NCI-H82 (cell line): ENCODE results near the gene GPD2.

ENCODE experiments used
- DNase-seq: peaks from one replicate; lab custom pipeline; 2025; lab: John Stamatoyannopoulos, UW

GPD2 gene

DNA sequence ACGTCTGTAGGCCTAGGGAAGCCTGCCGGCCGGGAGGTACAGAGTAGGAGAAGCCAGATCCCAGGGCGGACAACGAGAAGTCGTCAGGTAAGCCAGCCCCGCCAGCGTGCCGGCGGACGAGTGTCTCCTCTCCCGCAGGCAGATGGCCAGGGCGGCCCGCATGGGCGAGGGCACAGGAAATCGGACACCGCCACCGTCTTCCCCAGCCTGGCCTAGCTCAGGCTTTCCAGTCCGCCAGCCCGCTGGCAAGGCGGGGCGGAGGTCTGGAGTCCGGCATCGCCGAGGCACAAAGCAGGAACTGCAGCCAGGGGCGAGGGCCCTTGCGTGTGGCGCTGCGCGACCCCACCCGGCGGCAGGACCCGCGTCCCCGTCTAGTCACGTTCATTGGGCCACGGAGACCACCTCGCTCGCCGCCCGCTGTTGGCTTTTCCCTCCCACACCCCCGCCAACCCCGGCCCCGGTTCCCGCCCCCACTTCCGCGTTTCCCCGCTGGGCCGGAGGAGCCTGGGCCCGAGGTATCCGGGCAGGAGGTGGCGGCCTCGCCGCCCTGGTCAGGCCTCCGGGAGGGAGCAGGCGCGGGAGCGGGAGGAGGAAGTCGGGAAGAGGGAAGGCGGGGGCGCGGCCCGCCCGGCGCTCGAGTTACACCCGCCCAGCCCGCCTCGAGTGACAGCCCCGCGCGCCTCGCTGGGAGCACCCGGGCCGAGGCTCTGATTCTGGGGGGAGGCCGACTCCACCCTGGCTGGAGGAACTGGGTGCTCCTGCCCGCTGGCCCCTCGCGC, at the start of gene GPD2:
GPD2 (plus strand) TSS at position 662 of the 779 bp plus-strand sequence. CDS start 39,727 bp downstream, outside the sequence.
- peak; percentile 74 for DNase-seq

DNA sequence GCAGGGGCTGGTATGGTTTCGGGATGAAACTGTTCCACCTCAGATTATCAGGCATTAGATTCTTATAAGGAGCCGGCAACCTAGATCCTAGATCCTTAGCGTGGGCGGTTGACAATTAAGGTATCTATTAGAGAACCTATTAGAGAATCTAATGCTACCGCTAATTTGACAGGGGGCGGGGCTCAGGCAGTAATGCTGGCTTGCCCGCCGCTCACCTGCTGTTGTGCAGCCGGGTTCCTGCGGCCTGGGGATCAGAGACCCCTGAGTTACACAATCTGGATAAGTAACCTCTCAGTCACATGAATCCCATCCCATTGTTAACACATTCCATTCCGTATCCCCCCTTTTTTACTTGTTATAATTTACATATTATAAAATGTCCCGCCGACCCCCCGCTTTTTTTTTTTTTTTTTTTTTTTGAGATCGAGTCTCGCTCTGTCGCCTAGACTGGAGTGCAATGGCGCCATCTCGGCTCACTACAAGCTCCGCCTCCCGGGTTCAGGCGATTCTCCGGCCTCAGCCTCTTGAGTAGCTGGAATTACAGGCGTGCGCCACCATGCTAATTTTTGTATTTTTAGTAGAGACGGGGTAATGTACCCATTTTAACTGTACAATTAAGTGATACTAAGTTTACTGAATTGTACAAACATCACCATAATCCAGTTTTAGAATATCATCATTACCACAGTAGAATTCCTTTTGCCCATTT, 42.0 kb upstream of the GPD2 start:
- DNase-seq, result no peak

DNA sequence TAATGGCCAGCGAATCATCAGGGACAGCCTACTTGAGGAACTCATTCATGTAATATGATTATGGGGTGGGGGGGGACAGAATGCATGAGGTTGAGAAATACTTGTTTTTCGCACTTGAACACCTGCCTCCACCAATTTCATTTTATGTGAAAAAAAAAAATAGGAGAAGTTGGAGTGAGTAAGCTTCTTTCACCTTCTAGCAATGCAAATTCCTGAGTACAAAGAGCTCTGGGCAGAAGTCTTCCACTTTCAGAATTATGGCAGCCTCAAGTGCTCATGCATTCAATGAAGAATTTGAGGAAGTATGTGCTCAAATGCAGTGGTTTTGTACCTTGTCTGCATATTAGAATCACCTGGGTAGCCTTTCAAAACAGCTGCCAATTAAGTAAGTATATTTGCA, 40.1 kb upstream of the GPD2 start:
- DNase-seq, result no peak

DNA sequence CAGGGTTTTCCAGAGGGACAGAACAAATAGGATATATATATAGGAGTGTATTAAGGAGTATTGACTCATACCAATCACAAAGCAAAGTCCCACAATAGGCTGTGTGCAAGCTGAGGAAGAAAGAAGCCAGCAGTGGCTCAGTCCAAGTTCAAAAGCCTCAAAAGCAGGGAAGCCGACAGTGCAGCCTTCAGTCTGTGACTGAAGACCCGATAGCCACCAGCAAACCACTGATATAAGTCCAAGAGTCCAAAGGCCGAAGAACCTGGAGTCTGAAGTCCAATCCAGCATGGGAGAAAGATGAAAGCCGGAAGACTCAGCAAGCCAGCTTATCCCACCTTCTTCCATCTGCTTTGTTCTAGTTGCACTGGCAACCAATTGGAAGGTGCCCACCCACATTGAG, 39.0 kb upstream of the GPD2 start:
- DNase-seq, result no peak

DNA sequence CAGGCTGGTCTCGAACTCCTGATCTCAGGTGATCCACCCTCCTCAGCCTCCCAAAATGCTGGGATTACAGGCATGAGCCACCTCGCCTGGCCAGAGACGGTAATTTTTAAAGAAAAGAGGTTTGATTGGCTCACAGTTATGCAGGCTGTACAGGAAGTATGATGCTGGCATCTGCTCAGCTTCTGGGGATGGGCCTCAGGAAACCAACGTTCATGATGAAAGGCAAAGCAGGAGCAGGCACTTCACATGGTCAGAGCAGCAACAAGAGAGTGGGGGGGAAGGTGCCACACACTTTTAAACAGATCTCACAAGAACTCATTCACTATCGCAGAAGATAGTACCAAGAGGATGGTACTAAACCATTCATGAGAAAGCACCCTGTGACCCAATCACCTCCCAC, 38.0 kb upstream of the GPD2 start:
- no peak for DNase-seq

DNA sequence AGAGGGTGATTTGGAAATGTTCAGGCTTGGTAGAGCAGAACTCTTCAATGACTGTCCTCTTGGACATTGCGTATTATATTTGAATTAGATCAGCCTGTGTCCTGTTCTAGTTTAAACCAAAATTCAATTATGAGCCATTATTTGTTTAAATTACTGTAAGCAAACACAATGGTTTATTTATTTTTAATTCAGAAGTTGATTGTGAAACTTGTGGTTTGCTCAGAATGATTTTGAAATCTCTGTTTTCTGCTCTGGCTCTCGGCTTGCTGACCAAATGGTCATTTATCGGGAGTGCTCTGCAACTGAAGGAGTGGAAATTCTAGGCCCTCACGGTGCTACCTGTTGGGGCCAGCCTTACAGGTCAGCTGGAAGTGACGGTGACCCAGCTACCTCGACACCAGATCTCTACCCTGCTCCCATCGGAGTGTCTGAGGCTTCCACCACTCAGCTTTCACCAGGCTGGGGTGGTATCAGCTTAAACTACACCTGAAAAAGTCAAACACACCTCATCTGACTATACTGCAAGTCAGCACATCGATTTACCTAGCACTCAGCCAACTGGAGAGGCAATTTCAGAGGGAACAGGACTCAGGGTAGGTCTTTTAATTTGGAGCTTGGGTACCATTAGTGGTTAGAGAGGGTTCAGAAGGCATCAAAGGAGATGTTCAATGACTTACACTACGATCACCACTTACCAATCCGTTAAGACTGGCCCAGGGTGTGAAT, 36.8 kb upstream of the GPD2 start:
- DNase-seq, result peak; percentile 53

DNA sequence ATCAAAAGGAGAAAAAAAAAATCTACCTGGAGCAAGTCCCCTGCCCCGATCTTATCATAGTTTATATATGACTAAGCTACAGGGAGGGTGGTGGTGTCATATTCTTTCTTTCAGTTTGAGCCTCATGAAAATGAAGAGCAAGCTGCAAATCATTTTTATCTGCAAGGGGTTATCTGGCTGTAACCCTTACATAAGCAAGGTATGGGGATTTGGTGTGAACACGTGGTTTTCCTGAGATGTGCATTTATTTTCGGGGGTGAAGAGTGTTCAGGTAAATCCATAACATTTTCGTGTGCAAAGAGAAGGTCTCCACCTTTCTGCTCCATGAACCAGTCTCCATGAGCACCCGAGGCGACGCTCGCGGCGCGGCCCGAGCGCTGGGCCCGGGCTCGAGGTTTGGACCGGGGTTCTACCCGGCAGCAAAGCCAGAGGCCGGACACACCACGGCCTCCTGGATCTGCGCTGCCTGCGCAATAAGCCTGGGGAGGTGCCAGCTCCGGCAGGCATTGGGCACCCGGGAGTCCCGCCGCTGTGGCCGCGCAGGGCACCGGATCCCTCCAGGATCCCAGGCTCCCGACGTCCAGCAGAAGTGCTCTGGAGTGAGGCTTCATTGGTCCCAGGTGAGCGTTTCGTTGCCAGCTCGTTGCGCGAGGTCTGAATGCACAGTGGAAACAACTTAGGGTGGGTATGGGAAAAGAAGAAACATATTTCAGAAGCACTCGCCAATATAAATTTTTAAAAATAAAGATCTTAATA, 36.1 kb upstream of the GPD2 start:
- DNase-seq, result peak; percentile 87

DNA sequence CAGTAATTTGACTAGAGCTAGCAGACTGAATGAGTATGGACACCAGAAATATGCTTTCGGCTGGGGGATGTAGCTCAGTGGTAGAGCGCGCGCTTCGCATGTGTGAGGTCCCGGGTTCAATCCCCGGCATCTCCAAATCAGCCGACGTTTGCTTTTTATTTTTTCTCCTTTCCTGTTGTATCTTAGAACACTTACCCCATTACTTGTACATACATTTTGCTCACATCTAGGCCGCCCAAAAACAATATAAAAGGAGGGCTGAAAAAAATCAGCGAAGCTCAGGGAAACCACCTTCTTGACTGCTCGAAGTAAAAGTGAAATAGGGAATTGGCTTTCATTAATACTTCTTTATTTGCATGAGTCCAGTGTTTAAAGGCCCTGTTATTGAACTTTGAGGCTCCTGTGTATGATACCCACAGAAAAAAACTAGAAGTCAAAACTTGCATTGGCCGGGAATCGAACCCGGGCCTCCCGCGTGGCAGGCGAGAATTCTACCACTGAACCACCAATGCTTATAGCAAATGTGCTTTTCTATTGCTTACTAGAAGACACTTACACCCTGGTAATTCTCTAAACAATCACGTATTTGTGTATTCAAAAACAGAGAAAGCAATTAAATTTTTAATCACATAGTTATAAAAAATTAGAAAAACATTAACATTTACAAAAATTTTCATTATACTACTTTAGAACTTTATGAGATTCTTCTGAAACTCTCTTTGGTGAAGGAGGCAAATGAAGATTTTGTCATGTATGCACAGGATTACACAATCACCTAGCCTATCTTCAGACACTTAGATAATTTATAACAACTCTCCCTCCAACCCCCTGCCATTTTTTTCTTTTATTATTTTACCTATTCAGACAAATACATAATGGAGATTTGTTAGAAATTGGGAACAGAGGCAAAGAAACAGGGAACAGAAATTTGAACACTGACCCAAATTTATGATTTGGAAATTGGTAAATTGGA, 35.2 kb upstream of the GPD2 start:
- peak; percentile 87 for DNase-seq

DNA sequence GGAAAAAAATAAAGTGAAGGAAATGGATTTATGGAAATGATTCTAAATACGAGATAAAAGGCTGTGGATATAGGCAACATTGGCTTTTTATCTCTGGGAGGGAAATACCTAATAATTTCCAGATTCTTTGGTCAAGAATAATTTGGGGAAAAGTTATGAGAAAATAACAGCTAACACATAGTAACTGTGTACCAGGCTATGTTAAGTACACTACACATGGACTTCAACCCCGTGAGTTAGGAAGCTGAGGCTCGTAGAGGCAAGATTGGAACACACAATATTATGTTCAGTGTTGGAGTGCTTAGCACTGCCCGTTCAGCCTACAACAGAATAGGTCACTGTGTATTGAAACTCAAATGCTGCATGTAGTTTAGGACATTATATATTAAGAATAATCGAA, 34.3 kb upstream of the GPD2 start:
- peak; percentile 41 for DNase-seq

DNA sequence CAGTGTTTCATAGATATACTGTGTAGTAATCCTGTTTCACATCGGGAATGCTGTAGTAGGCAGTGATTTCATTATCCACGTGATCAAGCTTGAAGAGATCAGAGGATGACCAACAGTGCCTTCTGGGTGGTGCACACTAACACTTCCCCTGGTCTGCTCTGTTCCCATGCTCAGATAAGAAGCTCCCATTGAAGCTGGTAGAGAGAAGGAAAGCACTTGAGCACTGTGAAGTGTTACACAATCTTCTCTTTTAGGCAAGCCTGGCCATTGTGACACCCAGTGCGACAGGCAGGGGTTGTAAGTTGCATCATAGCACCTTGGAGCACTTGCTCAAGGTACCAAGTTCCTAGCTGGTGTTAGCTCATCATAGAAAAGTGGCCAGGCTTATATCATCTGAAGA, 30.6 kb upstream of the GPD2 start:
- peak; percentile 25 for DNase-seq

DNA sequence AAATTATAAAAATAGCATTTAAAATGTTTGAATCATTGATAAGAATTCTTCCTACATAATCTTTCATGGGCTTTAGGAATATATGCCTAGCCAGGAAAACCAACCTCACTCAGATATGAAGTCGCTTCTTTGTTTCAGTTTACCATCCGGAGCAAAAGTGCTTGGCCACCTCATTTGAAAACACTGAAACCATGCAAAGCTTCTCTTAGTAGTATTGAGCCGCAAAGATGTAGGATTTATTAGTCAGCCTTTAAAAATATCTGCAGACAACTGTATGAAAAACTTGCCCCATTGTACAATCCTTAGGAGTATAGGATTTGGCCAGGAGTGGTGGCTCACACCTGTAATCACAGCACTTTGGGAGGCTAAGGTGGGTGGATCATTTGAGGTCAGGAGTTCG, 24.3 kb upstream of the GPD2 start:
- DNase-seq, result no peak

DNA sequence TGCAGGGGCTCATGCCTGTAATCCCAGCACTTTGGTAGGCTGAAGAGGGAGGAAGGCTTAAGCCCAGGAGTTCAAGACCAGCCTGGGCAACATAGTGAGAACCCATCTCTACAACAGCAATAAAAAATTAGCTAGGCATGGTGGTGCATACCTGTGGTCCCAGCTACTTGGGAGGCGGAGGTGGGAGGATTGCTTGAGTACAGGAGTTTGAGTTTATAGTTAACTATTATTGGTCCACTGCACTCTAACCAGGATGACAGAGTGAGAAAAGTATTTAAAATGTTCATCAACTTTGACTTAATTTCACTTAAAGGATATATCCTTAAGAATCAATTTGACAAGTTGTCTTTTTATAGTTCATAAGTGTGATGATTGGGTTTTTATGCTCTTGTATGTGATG, 14.3 kb upstream of the GPD2 start:
- DNase-seq, result no peak

DNA sequence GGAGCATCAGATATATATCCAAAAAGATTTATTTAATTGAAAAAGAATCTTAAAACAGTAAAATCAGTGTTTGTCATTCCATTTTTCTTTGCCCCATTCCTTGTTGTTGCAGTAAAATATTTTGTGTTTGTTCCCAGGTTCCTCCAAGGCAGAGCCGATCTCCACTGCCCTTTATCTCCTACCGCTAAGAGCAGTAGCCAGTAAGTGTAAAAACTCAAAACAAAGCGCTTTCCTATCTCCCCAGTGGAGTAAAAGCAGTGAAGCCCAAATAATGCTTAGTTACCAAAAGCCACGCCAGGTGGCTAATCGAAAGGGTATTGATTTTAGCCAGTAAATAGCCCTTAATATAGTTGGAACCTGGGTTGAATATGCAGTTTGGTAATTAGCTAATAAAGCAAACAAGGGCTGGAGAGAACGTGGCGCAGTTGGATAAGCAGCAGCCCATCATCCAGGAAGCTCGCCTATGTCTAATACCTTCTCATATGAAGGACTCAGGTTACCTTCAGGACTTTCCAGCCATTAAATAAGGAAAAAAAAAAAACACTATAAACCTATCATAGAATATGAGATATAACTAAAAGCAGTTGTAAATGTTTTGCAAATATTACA, 12.4 kb upstream of the GPD2 start:
- peak; percentile 54 for DNase-seq

DNA sequence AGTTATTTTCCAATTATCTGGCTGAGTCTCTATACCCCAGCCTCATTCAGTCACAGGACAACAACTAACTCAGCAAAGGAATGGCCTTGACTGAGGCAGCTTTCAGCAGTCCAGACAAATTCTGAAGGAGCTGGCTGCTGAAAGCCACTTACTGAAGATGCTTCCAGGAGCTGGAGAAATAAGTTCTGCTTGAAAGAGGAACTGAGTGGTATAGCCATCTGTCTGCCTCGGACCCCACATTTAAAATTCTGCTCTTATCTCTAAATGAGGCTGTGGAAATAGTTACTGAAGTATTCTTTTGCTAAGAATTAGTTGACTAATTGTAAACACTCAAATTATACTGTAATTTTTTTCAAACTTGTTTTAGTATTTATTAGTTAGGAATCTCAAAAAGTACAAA, 9.1 kb upstream of the GPD2 start:
- no peak for DNase-seq

DNA sequence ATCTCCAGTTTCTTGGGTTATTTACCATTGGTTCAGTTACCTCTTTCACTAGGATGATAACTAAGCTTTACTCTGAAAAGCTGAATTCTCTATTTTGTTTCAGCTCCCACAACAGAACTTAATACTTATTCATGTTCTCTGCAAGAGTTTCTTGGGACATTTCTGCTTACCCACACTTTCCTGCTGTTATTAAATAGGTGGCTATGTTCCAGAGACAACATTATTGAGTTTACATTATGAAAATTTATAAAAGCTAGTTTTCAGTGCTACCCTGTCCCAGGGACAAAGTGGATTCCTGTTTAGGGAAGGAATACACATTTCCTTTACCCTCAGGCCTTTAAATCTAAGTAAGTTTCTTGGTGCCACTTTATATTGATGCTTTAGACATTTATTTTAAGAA, 7.0 kb upstream of the GPD2 start:
- no peak for DNase-seq

DNA sequence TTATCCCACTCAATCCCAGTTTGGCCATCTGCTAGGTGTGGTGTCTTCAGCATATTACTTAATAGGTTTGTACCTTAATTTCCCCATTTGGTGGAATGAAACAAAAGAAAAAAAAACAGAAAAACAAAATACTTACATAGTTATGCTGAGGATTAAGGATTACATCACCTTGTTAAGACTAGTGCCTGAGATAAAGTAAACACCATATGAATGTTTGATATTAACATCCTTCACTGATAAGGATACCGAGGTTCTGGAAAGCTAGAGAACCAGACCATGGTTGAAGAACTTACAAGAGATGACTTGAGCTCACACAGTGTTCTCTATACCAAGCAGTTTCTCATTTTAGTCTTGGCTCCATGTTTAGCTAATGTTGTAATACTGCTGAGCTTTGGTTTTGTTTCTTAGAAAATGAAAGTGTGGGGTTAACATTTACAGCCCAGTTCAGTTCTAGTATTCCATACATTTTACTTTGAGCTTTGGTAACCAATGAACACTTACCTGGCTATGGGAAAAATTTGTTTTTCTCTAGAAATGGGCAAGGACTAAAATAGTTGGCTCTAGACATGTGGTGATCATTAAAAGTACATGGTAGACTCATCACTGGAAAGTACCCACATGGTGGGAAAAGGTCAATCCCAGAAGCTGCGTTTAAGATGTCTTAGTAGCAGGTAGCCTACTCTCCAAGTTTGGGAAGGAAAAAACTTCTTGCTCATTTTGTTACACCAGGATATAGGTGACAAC, 5.8 kb upstream of the GPD2 start:
- no peak for DNase-seq

DNA sequence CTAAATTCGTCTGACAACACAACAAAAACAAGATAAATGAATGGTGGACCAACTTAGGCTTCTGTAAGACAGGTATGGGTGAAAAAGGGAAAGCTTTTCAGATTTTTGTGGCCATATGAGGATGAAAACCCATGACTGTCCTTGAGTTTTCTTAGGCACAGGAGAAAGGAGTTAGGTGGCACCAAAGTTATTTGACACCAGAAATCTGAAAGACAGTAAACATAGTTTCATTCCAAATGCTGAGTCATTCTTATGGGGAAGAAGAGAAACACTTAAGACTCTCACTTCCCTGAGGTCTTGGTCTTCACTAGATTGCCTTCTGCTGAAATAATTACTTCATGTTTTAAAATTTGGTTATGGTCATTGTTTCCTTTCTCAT, 5.2 kb upstream of the GPD2 start:
- no peak for DNase-seq

DNA sequence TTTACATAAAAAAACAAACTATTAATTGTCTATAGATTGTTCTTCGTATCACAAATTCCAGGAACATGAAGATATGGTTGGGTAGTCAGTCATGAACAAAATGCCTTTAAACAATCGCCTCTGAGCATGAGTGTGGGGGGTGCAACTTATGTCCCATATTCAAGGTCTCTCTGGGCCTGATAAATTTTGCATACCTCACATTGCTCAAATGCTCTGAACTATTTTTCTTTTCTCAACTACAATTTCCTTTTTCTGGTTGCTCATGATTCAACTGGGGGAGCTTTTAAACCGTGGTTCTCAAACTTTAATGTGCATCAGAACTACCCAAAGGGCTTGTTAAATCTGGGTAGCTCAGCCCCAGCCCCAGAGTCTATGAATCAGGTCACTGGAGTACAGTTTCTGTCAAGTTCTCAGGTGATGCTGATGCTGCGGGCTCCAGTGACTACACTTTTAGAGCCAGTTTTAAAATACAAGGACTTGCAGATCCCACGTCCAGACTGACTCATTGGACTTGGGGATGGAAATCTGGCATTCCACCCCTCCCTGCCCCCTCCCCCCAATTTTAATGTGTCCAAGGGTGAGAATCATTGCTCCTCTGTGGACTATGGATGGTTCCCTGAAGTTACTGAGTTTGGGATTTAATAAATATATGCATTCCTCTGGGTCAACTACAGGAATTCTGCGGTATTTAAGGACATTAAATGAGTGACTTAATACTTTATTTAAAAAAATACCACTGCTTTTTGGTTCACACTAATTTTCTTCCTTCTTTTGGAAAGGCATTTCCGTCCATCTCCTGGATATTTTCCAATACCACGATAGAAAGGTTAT, 1.5 kb upstream of the GPD2 start:
- DNase-seq, result no peak

DNA sequence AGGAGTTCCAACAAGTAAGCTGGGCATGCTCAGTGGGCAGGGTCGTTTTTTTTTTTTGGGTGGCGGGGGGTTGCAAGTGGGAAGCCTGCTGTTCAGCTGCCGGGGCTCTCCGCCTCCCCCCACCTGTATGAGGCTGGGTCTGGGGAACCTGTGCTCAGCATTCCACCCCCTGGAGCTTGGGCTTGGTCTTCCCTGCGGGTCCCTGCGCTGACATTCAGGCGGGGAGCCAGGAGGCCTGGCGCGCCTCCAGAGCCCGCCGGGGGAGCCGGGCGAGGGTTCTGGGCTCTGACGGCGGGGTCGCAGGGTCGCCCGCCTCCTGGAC, 822 bp upstream of the GPD2 start:
- DNase-seq, result no peak
